ENCODE measurements around the gene ST6GALNAC3.

DNA sequence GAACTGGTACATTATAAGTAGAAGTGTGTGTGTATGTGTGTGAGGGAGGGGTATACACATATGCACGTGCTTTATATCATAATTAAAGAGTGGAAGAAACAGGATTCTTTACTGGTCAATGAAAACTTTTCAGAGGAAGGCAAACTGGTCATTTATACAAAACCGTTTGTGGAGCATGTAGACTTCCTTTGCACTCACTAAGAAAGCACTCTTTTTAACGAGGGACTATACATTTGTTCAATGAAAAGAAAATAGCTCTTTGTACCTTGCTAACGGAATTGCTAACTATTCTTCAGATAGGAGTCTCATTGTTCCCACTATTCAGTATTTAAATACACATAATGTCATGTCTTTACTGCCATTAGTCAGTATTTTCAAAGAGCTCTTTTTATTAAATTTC is 219.3 kb downstream of the ST6GALNAC3 start:
- TF ChIP-seq, protein P1, sequence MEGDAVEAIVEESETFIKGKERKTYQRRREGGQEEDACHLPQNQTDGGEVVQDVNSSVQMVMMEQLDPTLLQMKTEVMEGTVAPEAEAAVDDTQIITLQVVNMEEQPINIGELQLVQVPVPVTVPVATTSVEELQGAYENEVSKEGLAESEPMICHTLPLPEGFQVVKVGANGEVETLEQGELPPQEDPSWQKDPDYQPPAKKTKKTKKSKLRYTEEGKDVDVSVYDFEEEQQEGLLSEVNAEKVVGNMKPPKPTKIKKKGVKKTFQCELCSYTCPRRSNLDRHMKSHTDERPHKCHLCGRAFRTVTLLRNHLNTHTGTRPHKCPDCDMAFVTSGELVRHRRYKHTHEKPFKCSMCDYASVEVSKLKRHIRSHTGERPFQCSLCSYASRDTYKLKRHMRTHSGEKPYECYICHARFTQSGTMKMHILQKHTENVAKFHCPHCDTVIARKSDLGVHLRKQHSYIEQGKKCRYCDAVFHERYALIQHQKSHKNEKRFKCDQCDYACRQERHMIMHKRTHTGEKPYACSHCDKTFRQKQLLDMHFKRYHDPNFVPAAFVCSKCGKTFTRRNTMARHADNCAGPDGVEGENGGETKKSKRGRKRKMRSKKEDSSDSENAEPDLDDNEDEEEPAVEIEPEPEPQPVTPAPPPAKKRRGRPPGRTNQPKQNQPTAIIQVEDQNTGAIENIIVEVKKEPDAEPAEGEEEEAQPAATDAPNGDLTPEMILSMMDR (IDR thresholded peaks at IDR 0.05), result no peak
- no peak for TF ChIP-seq POLR2A (IDR thresholded peaks at IDR 0.05)

Measured in heart left ventricle (tissue), 13 donors.